Activated effector memory CD4-positive, alpha-beta T cell treated with Interleukin-2 at 50 U/mL for 16 hours (primary cell): ENCODE data around the gene CNMD.

Experiments used
- DNase-seq: peaks from one replicate; pipeline ENCODE4 v3.0.0-alpha.2; 2020

The CNMD gene

GRCh38 chr13:52739468-52740071 is at the start of gene CNMD:
Gene CNMD (minus strand): TSS chr13:52739820. CDS start chr13:52739701, 119 bp downstream.
- no peak for DNase-seq

DNA sequence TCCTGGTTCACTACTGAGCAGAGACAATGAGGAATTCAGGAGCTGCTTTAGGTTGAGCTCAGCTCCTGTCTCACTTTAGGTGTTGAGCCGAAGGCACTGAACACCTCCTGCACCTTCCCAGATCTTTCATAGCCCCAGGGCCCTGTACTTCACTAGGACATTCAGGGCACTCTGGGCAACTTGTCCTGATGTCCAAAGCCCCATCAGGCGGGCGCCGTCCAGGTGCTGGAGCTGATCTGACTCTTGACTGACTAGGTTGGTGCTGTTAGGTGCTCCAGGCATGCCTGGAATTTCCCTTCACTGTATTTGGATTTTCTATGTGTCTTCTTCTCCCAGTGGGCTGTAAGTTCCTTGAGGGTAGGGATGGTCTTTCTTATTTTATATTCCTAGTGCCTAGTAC is 48.4 kb upstream of the CNMD start:
- no peak for DNase-seq

DNA sequence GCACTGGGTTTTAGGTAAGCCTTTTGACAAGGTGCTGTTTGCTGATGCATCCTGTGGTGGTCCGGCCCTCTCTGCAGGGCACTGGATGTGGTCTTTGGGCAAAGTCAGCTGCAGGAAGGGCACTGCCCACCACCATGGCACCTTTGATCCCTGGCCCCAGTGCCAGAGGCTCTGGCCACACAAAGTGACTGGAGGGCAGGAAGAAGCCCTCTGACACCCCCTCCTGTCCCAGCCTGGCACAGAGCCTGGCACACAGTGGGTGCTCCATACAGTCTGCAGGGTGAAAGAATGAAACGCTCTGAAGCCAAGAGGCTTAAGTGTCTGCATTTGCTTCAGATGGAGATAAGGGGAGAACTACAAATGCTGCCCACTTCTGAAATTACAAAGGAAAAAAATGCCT is 47.6 kb upstream of the CNMD start:
- DNase-seq = no peak

DNA sequence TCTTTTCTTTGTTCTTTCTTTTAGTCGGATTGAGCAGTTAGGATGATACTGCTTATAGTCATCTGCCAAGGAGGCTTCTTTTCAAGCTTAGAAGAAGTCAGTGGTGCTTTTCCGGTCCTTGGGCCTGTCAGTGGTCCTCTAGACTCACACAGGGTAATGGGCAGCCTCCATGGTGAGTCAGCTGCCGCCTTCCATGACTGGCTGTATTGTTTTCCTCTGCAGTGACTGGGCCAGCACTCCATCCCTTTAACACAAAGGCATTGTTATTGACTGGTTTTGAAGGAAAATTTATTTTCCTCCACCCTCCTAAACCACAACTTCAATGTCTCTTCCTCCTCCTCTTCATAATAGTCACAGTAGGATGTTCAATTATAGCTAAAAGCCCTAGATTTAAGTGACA is 47.1 kb upstream of the CNMD start:
- DNase-seq = no peak

GRCh38 chr13:52785739-52786138 is 46.1 kb upstream of the CNMD start:
- no peak for DNase-seq

DNA sequence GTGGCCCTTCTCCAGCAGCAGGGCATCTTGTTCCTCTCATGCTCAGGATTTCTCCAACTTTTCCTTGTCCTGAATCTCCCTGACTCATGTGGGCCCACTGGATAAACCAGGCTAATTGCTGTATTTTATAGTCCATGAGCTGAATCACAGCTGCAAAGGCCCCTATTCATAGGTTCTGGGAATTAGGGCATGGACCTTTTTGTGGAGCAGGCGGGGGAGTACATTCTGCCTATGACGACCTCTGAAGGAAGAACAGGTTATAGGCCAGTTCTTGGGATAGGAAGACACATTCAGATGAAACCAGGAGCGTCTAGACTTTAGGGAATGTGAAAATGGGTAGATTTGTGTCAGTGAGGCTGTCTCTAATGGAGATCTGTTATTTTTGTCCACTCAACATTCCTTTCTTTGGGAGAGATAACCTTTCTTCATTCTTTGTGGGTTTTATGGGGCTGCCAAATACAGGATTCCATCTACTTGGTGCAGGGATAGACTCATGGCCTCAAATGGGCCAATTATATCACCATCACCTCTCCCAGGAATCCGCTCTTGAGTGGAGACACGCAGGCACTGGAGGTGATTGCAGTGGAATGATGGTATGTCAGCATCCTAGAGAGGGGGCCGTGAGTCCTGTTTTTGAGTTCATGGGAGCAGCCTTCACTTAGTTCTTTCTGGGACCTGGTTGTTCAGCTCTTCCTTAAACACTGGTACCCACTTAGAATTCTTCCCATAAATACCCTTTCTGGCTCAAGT is 45.1 kb upstream of the CNMD start:
- DNase-seq = no peak

GRCh38 chr13:52783943-52784342 is 44.3 kb upstream of the CNMD start:
- DNase-seq = no peak

DNA sequence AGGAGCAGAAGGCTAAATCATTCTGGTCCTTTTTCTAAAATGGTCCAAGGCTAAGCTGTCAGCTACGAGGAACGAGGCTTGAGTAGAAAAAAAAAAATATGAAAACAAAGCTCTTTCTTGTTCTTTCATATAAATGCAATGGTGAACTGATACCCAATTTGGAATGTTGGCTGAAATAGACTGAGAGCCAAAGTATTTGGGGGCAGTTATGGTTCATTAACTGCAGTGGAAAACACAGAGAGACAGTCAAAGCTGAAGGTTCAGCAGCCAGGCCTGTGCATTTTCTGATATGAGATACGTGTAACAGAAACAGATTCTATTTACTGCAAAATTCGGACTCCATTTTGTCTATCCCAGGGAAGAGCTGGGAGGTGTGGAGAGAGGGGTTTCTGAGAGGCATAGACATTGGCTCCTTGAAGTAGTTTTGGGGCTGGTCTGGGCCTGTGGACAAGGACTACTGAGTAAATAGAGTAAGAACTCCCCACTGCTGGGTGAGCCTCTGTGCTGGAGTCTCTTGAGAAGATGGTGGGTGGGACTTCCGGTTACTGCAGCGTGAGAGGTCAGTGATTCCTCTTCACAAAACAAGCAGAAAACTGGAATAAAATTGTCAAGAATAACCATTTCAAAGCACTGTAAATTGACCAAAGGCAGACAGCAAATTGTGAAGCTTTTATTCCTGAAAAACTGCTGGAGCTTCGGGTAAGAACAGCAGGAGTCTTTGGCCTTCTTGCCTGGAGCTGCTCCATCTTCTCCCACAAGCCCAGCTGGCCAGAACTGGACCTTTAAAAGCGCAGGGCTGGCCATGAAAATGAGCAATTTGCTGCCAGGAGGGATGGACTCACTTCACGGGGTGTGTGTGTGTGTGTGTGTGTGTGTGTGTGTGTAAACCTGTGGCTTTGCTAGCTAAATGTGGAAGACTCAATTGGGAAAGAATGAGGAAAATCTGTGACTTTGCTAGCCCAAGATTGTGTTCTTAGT is 43.1 kb upstream of the CNMD start:
- DNase-seq = no peak

DNA sequence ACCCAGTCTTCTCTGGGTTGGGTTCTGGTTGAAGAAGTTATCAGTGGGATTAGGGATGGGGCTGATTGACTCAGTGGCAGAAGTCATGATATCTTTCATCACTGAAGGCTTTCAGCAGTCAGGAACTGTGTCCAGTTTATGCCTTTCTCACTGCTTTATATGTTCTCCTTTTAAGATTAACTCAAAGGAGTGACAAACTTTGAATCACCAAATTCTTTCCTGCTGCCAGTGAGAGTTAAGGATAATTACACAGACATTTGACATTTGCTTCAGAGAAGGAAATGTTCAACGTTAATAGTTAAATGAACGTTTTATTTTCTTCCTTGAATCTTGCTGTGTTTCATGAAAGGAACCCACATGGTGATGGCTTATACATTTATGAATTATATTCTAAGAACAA is 41.0 kb upstream of the CNMD start:
- no peak for DNase-seq

DNA sequence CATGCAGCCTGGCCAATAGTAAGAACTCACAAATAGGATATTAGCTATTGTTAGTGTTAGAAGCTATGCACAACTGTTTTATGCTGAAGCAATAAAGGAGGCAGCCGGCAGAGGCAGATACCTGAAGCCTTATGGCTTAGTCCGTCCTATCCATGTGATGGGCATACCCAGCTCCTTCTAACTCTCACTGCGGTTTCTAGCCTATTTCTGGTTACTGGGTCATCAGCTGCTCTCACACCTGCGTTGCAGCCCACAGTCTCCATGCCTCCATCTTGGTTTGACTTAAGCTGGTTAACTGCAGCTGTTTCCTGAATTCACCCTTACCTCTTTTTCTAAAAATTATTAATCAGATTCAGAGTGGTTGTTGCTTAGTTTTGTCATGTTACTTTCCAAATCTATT is 40.5 kb upstream of the CNMD start:
- no peak for DNase-seq

DNA sequence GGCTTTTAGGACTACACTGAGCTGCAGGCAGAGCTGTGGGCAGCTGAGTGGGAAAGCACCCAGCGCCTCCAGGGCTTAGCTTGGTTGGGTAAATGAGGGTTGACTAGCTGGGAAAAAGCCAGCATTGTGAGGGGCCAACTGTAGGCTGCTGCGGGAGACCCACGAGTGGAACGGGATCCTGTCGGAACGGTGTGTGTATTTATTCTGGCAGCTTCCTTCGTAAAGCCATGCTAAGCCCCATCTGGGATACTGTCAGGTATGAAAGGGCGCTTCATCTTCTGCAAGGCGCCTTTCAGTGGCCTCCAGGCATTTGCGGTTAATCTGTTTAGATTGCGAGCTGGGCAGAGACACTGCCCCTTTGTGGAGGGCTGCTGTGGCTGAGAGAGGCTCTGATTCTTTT is 39.5 kb upstream of the CNMD start:
- DNase-seq = no peak

DNA sequence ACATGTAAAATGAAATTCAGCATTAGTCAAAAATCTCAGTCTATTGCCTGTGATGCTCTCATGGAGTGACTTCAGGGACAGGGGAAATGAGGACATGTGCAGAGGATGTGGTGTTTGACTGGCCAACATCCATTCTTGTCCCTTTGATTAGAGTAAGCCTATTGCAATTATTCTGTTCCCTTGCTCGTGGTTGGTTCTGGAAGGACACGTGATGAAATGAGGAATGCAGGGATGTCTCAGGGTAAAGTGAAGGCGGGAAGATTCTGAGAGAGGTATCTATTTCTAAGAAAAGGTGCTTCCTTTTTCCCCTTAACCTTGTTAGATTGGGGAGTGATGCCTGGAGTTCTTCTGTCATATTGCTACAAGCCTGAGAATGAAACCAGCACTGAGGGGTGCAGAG is 37.1 kb upstream of the CNMD start:
- no peak for DNase-seq

GRCh38 chr13:52775511-52775910 is 35.9 kb upstream of the CNMD start:
- no peak for DNase-seq

DNA sequence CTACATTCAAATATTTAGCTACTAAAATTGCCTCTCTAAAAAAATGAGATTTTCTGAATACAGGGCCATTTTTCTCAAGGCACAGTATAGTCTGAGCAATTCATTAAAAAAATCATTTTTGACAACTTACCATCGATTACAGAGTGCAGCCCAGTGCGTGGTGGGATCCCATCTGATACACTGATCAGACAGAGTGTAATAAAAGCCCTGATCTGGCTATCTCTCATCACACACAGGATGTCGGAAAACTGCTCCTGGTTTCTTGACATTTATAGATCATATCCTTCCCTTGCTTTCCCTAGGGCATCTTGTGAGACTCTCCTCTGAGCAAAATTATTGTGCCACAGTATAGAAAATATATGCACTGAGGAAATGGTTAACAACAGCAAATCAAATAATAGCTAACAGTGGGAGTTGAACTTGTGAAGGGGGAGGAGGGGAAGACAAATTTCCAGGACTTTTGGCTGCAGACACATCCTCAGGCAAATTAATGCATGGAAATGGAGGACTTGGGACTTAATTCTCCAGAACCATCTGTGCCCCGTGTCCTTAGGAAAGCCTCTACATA is 28.4 kb upstream of the CNMD start:
- DNase-seq = no peak

DNA sequence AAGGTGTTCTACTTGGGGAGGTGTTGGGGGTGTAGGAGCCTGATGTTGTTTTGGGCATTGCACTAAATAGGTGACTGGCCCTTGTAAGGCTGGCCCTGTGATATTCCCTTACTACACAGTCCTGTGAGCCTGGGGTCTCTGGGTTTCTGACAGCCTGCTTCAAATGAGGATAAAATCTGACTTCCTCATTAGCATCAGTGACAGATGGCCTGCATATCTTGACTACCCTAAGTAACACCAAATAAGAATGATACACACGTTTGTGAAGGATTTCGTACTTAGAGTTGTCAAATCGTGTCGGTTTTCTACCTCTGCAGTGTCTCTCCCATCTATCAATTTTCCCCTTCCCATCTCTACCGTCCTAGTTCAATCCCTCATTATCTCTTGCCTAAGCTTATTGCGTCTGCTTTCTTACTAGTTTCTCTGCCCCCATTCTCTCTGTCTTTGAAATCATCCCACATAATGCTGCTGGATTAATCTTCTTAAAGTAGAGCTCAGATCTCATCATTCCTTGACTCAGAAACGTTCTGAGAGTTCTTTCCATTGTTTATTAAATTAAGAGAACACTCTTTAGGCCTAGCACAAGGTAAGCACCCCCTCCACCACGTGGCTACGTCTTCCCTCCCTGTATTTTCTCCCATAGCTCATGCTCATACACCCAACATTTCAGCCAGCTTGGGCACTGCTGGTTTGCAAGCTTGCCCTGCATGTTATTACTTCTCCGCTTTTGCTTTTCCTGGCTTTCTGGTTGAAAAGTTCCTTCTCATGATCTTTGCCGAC is 26.2 kb upstream of the CNMD start:
- DNase-seq = no peak

DNA sequence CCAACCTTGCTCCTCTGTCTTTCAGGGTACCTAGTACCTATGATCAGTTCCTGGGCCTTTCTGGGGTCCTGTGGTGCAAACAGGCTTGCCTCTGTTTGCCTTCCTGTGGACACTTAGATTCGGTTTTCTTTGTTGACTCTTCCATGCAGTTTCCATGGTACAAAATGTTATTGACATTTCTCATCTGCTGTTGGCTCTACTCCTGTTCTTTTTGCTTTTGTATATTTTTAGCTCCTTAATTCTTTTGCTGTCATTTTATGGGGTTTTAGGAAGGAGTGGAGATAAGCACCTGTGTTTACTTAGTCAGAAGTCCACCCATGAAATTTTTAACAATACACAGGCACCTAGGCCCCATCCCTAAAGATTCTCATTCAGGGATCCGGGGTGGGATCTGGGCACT is 20.5 kb upstream of the CNMD start:
- no peak for DNase-seq

- no peak for DNase-seq
These were observed 18.5 kb upstream of the CNMD start for GRCh38 chr13:52758114-52758513.

GRCh38 chr13:52751196-52751595 is 11.6 kb upstream of the CNMD start:
- DNase-seq = no peak

DNA sequence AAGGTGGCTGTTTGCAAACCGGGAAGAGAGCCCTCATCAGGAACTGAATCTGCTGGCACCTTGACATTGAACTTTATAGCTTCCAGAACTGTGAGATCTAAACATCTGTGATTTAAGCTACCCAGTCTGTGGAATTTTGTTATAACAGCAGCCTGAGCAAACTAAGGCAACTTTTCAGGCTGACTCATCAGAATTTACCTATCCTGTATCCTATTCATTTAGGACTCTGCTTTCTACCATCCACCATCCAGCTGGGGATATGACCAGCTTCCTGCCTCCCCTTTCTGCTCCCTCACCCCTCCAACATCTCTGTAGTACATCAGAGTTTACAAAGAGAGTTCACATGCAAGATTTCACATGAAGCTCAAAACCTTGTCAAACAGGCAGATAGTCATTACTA is 11.1 kb upstream of the CNMD start:
- DNase-seq = no peak

GRCh38 chr13:52749419-52749818 is 9.8 kb upstream of the CNMD start:
- DNase-seq = no peak

DNA sequence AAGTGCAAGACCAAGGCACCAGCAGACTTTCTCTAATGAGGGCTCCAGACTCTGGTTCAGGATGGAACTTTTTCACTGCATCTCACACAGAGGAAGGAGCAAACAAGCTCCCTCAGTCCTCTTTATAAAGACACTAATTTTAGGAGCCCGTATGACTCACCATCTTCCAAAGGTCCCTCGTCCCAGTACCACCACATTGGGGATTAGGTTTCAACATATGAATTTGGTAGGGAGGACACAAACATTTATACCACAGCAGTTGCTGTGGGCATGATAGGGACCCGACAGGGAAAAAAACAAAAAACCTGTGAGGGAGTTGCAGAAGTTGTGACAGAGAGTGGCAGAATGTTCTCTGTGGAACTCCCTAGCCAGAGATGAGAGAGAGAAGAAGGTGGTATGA is 6.5 kb upstream of the CNMD start:
- no peak for DNase-seq

- no peak for DNase-seq
These were observed 5.3 kb upstream of the CNMD start for GRCh38 chr13:52744842-52745375.
